ENCODE measurements around the gene GSG1L.

DNA sequence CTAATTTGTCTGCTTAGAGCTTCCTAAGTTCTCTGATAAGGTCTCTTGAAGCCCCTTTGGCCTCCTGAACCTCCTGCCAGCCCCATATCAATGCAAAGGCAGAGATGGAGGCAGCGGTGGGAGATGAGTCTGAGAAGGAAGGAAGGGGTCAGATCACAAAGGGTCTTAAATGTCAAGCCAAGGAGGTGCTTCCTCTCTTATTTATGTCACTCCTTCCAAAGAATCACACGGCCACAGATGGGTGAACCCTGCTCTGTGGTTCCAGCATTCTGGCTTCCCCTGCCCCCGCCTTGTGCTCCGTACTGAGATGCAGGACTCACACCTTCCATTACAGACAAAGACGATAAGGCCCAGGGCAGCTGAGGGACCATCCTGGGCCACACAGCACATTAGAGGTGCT, 96.3 kb downstream of the GSG1L start:
- TF ChIP-seq, protein P1, sequence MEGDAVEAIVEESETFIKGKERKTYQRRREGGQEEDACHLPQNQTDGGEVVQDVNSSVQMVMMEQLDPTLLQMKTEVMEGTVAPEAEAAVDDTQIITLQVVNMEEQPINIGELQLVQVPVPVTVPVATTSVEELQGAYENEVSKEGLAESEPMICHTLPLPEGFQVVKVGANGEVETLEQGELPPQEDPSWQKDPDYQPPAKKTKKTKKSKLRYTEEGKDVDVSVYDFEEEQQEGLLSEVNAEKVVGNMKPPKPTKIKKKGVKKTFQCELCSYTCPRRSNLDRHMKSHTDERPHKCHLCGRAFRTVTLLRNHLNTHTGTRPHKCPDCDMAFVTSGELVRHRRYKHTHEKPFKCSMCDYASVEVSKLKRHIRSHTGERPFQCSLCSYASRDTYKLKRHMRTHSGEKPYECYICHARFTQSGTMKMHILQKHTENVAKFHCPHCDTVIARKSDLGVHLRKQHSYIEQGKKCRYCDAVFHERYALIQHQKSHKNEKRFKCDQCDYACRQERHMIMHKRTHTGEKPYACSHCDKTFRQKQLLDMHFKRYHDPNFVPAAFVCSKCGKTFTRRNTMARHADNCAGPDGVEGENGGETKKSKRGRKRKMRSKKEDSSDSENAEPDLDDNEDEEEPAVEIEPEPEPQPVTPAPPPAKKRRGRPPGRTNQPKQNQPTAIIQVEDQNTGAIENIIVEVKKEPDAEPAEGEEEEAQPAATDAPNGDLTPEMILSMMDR (IDR thresholded peaks at IDR 0.05): no peak
- no peak for TF ChIP-seq POLR2A (IDR thresholded peaks at IDR 0.05)
